ENCODE data around the gene PERCC1.

GRCh38 chr16:1424028-1424427 lies 6.8 kb upstream of the PERCC1 start:
- TF ChIP-seq CTCF (IDR thresholded peaks at IDR 0.05) (no peak), POLR2A (IDR thresholded peaks at IDR 0.05) (no peak)
